H1 (cell line): ENCODE measurements around the gene PIAS1. TPM values are rescaled to one million over a fixed set of nuclear protein-coding genes. Genes with fewer than 3 reads are reported as not detected.

Experiments
- CTCF ChIA-PET: fragments of 300-600 bp; sonication (Branson Sonifier 250); formaldehyde crosslinking; loops from one replicate; lab custom pipeline; 2021; ENCODE audit not compliant: partially characterized antibody; lab: Charles Lee
- POLR2A ChIA-PET: fragments of 300-600 bp; sonication (Branson Sonifier 250); formaldehyde crosslinking; loops from one replicate; lab custom pipeline; 2021; ENCODE audit warnings: inconsistent platforms; ENCODE audit not compliant: partially characterized antibody; lab: Charles Lee
- DNase-seq, 2 experiments: peaks; one replicate each; pipeline versions ENCODE4 v3.0.0 to v3.0.0-alpha.2; 2010 to 2022; ENCODE audit warnings: low spot score in 2 of 2, low read depth in 1 of 2, mixed read lengths in 1 of 2
- FAIRE-seq: peaks from 2 replicates; lab custom pipeline; 2011; peaks lifted over from hg19 to GRCh38; lab: Jason Lieb, UNC
- H2AFZ ChIP-seq: 2 replicates; pipeline ENCODE4 v1.8.1; 2012; ENCODE audit warnings: low read length, inconsistent platforms
- H2AK5ac ChIP-seq: 2 replicates; pipeline ENCODE4 v1.6.1; 2013; ENCODE audit warnings: low read depth, low read length
- H2BK120ac ChIP-seq: replicated peaks from 2 replicates; pipeline ENCODE3; 2013; ENCODE audit warnings: low read depth, low read length, inconsistent platforms
- H2BK12ac ChIP-seq: 2 replicates; pipeline ENCODE4 v1.6.1; 2013; ENCODE audit warnings: low read depth, low read length
- H2BK15ac ChIP-seq: 2 replicates; pipeline ENCODE4 v1.6.1; 2013; ENCODE audit warnings: low read length
- H2BK20ac ChIP-seq: 2 replicates; pipeline ENCODE4 v1.6.1; 2013; ENCODE audit warnings: low read length
- H2BK5ac ChIP-seq: 2 replicates; pipeline ENCODE4 v1.6.1; 2013; ENCODE audit warnings: low read depth, low read length
- H3K14ac ChIP-seq: 2 replicates; pipeline ENCODE4 v1.6.1; 2013; ENCODE audit warnings: inconsistent platforms; ENCODE audit not compliant: insufficient read length
- H3K18ac ChIP-seq: 2 replicates; pipeline ENCODE4 v1.6.1; 2013; ENCODE audit warnings: low read length; ENCODE audit errors: extremely low read depth
- H3K23ac ChIP-seq: 2 replicates; pipeline ENCODE4 v1.6.1; 2013; ENCODE audit warnings: inconsistent platforms; ENCODE audit not compliant: insufficient read length
- H3K23me2 ChIP-seq: 2 replicates; pipeline ENCODE4 v1.6.1; 2013; ENCODE audit warnings: low read depth, low read length
- H3K27ac ChIP-seq: 2 replicates; pipeline ENCODE4 v1.6.1; 2011; ENCODE audit warnings: low read depth, low read length, inconsistent platforms
- H3K27me3 ChIP-seq, 4 experiments: replicated peaks in 1 of 4; 1 replicate in 1 of 4; 2 replicates in 3 of 4; pipeline versions ENCODE4 v1.6.1 to v1.8.1; 2011 to 2013; ENCODE audit warnings: low read length in 3 of 4, mild to moderate bottlenecking in 3 of 4, inconsistent platforms in 2 of 4, mixed read lengths in 2 of 4, moderate library complexity in 1 of 4; ENCODE audit not compliant: control insufficient read depth in 3 of 4, insufficient read depth in 3 of 4; ENCODE audit errors: extremely low read depth in 1 of 4
- H3K36me3 ChIP-seq, 4 experiments: 2 replicates each; pipeline versions ENCODE4 v1.6.1 to v1.8.1; 2011 to 2013; ENCODE audit warnings: mild to moderate bottlenecking in 4 of 4, low read length in 3 of 4, moderate library complexity in 2 of 4, control low read depth in 1 of 4, inconsistent platforms in 1 of 4; ENCODE audit not compliant: insufficient read depth in 4 of 4, control insufficient read depth in 2 of 4
- H3K4ac ChIP-seq: replicated peaks from 2 replicates; pipeline ENCODE3; 2013; ENCODE audit warnings: low read length, low read depth, mixed read lengths, inconsistent platforms; ENCODE audit not compliant: insufficient read length
- H3K4me1 ChIP-seq, 4 experiments: replicated peaks in 1 of 4; 1 replicate in 1 of 4; 2 replicates in 3 of 4; pipeline versions ENCODE4 v1.6.1 to v1.8.1; 2011 to 2013; ENCODE audit warnings: low read length in 3 of 4, inconsistent platforms in 2 of 4, mixed read lengths in 1 of 4; ENCODE audit not compliant: insufficient read depth in 4 of 4, control insufficient read depth in 3 of 4
- H3K4me2 ChIP-seq, 2 experiments: 2 replicates each; pipeline versions ENCODE4 v1.6.1 to v1.8.1; 2011 to 2013; ENCODE audit warnings: low read depth in 2 of 2, low read length in 2 of 2, control low read depth in 1 of 2, inconsistent platforms in 1 of 2, mild to moderate bottlenecking in 1 of 2; ENCODE audit not compliant: insufficient read depth in 1 of 2
- H3K4me3 ChIP-seq, 4 experiments: fragments of 200-600, 300-600 bp in 1 of 4; sonication (generic), shearing (Covaris generic), sonication (Bioruptor Twin) in 1 of 4; 2 replicates each; pipeline versions ENCODE4 v1.5.1 to v1.8.1; 2011 to 2016; ENCODE audit warnings: low read length in 4 of 4, low read depth in 3 of 4, control low read depth in 2 of 4, inconsistent platforms in 2 of 4, mild to moderate bottlenecking in 2 of 4, mixed read lengths in 1 of 4, moderate library complexity in 1 of 4; ENCODE audit not compliant: insufficient read depth in 2 of 4; ENCODE audit errors: extremely low read depth in 1 of 4
- H3K56ac ChIP-seq: replicated peaks from 2 replicates; pipeline ENCODE3; 2013; ENCODE audit warnings: low read depth, mild to moderate bottlenecking, mixed read lengths, low read length, inconsistent platforms; ENCODE audit not compliant: insufficient read length
- H3K79me1 ChIP-seq: 2 replicates; pipeline ENCODE4 v1.6.1; 2013; ENCODE audit warnings: low read depth, low read length, control low read depth
- H3K79me2 ChIP-seq, 2 experiments: 2 replicates each; pipeline versions ENCODE4 v1.6.1 to v1.8.1; 2012 to 2013; ENCODE audit warnings: low read length in 2 of 2, mild to moderate bottlenecking in 2 of 2, inconsistent platforms in 1 of 2; ENCODE audit not compliant: insufficient read depth in 2 of 2, control insufficient read depth in 1 of 2
- H3K9ac ChIP-seq, 4 experiments: replicated peaks in 1 of 4; 1 replicate in 1 of 4; 2 replicates in 3 of 4; pipeline versions ENCODE4 v1.6.1 to v1.8.1; 2011 to 2013; ENCODE audit warnings: low read depth in 3 of 4, low read length in 3 of 4, control low read depth in 2 of 4, mild to moderate bottlenecking in 2 of 4, moderate library complexity in 2 of 4, inconsistent platforms in 1 of 4; ENCODE audit errors: extremely low read depth in 1 of 4
- H3K9me3 ChIP-seq, 2 experiments: 2 replicates each; pipeline versions ENCODE4 v1.6.1 to v1.8.1; 2012 to 2013; ENCODE audit warnings: mild to moderate bottlenecking in 2 of 2, moderate library complexity in 2 of 2, control low read depth in 1 of 2, inconsistent platforms in 1 of 2, low read depth in 1 of 2, low read length in 1 of 2, mixed read lengths in 1 of 2; ENCODE audit not compliant: insufficient read depth in 2 of 2
- H4K20me1 ChIP-seq, 2 experiments: replicated peaks in 1 of 2; 2 replicates each; pipeline versions ENCODE3 to v1.8.1; 2011 to 2013; ENCODE audit warnings: inconsistent platforms in 2 of 2, low read length in 2 of 2, mild to moderate bottlenecking in 1 of 2; ENCODE audit not compliant: insufficient read depth in 2 of 2, control insufficient read depth in 1 of 2
- H4K5ac ChIP-seq: 2 replicates; pipeline ENCODE4 v1.6.1; 2013; ENCODE audit warnings: low read length, low read depth, mixed read lengths, inconsistent platforms; ENCODE audit not compliant: insufficient read length
- H4K8ac ChIP-seq: 2 replicates; pipeline ENCODE4 v1.8.0; 2013; ENCODE audit warnings: mild to moderate bottlenecking, moderate library complexity, low read length, inconsistent platforms; ENCODE audit not compliant: insufficient read depth; ENCODE audit errors: extremely low read depth
- H4K91ac ChIP-seq: replicated peaks from 2 replicates; pipeline ENCODE3; 2013; ENCODE audit warnings: low read length, mixed read lengths, inconsistent platforms; ENCODE audit not compliant: insufficient read length
- CEBPB ChIP-seq: IDR thresholded peaks from 2 replicates; pipeline ENCODE4 v1.6.1; 2012; ENCODE audit warnings: low read depth, low read length
- GABPA ChIP-seq: IDR thresholded peaks from 2 replicates; pipeline ENCODE4 v1.6.1; 2011; ENCODE audit warnings: mild to moderate bottlenecking, low read length, moderate library complexity, borderline replicate concordance; ENCODE audit not compliant: insufficient read depth
- PHF8 ChIP-seq: fragments of 200-600 bp; sonication (generic); conservative IDR thresholded peaks from 2 replicates; pipeline ENCODE4 v1.7.1; 2012; ENCODE audit warnings: low read depth, mild to moderate bottlenecking, inconsistent platforms, low read length, moderate library complexity
- RAD21 ChIP-seq, 2 experiments: IDR thresholded peaks in 1 of 2; conservative IDR thresholded peaks in 1 of 2; 2 replicates each; pipeline ENCODE4 v1.6.1; 2011; ENCODE audit warnings: low read depth in 2 of 2, low read length in 2 of 2, improper control_type of control experiment in 1 of 2, inconsistent platforms in 1 of 2, mild to moderate bottlenecking in 1 of 2, moderate library complexity in 1 of 2
- RFX5 ChIP-seq: IDR thresholded peaks from 2 replicates; pipeline ENCODE4 v1.6.1; 2011; ENCODE audit warnings: low read depth, low read length, improper control_type of control experiment, borderline replicate concordance
- SIN3A ChIP-seq, 2 experiments: IDR thresholded peaks in 1 of 2; conservative IDR thresholded peaks in 1 of 2; 2 replicates each; pipeline ENCODE4 v1.6.1; 2011 to 2012; ENCODE audit warnings: low read length in 2 of 2, improper control_type of control experiment in 1 of 2, low read depth in 1 of 2, mild to moderate bottlenecking in 1 of 2
- SIX5 ChIP-seq: IDR thresholded peaks from 2 replicates; pipeline ENCODE4 v1.6.1; 2011; ENCODE audit warnings: mild to moderate bottlenecking, low read depth, low read length
- SRF ChIP-seq: IDR thresholded peaks from 2 replicates; pipeline ENCODE4 v1.6.1; 2011; ENCODE audit warnings: mild to moderate bottlenecking, low read depth, low read length, moderate library complexity
- ZNF274 ChIP-seq: IDR thresholded peaks from 2 replicates; pipeline ENCODE4 v1.7.0; 2012; ENCODE audit warnings: low read length, borderline replicate concordance; ENCODE audit errors: extremely low read depth
- WGBS, 2 experiments: shearing (Covaris generic) in 1 of 2; methylation state at CpG; one replicate each; pipeline versions ENCODE4 v1.1.6 to v1.1.7; 2013 to 2015; ENCODE audit warnings: low lambda C conversion rate in 2 of 2, mixed read lengths in 2 of 2, inconsistent platforms in 1 of 2, low coverage in 1 of 2, missing lambda C conversion rate in 1 of 2; ENCODE audit not compliant: insufficient replicate concordance in 2 of 2, insufficient coverage in 1 of 2, insufficient read length in 1 of 2; ENCODE audit errors: extremely low coverage in 1 of 2, missing lambda C conversion rate in 1 of 2; 5-methylcytosine and 5-hydroxymethylcytosine counted together
- polyA plus RNA-seq, 7 experiments: library from polyadenylated mRNA; depleted of rRNA in 3 of 7; stranded (reverse) in 5 of 7; unstranded in 2 of 7; fragments of >200 nt in 5 of 7; fragments of 200-250 nt in 2 of 7; gene quantifications; 1 replicate in 5 of 7; 2 replicates in 1 of 7; 4 replicates in 1 of 7; pipeline versions ENCODE4 v1.2.1 to v1.2.3, GENCODE V29; 2011 to 2013; ENCODE audit warnings: missing spikeins in 2 of 7, mixed read lengths in 2 of 7
- total RNA-seq: library from RNA; stranded (reverse); fragmentation: NEBNext Ultra II Directional; extraction: Animal tissue kit (Norgen Biotek cat#: 25700); gene quantifications from 2 replicates; pipeline ENCODE4 v1.2.1, GENCODE V29; 2021
- TF ChIP-seq, protein P1 (sequence below), 3 experiments: IDR thresholded peaks; 1 replicate in 2 of 3; 2 replicates in 1 of 3; pipeline versions ENCODE4 v1.5.1 to v1.6.1; 2011; ENCODE audit warnings: low read length in 3 of 3, mild to moderate bottlenecking in 3 of 3, inconsistent platforms in 2 of 3, low read depth in 1 of 3, moderate library complexity in 1 of 3; ENCODE audit not compliant: insufficient read depth in 1 of 3; ENCODE audit errors: control extremely low read depth in 1 of 3

The PIAS1 gene
- total and polyA plus RNA-seq, 2 of the 8 experiments (the other 6 are each of a cell fraction or from before 2014, with no cell fraction given) = 30.8 to 34.5 TPM

DNA sequence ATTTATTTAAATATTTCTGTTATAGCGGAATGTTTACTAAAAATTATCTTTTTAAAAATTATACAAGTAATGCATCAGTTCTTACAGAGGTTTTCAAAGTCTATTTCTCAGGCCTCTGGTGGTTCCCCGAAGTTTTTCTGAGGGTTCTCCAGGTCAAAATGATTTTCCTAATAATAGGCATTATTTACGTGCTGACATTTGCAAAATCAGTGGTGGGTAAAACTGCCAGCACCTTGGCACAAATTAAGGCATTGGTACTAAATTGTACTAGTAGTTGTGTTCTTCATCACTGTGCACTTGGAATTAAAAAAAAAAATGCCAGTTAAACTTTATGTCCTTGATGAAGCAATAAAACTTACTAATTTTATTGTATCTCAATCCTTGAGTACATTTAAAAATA, 9.5 kb downstream of the PIAS1 start:
- peaks cover 3 to 7% of the 10 kb centered on the region in 2 experiments for H4K20me1 ChIP-seq
- DNase-seq (no peak), FAIRE-seq (no peak)
- H3K79me1 ChIP-seq = peaks cover 3% of the 10 kb centered on the region
- no peak overlapping the region for H3K4me3 ChIP-seq
- no peak overlapping the region for H2BK120ac ChIP-seq
- no peaks in the 10 kb centered on the region for H3K9me3 ChIP-seq
- peaks cover 0 to 5% (median 2%) of the 10 kb centered on the region in 4 experiments; a peak in 3 of 7 replicates for H3K4me1 ChIP-seq
- no peak overlapping the region for H3K4me2 ChIP-seq
- H4K8ac ChIP-seq = no peak overlapping the region
- H4K91ac ChIP-seq = no peak overlapping the region
- no peaks in the 10 kb centered on the region for H3K23me2 ChIP-seq
- H3K27ac ChIP-seq = no peak overlapping the region
- peaks cover 10 to 100% of the 10 kb centered on the region in 2 experiments; a peak in 3 of 4 replicates for H3K79me2 ChIP-seq
- no peak overlapping the region for H2BK15ac ChIP-seq
- no peak overlapping the region for H3K23ac ChIP-seq
- no peak overlapping the region for H2AFZ ChIP-seq
- H2BK12ac ChIP-seq = no peak overlapping the region
- POLR2A ChIA-PET = interaction anchor here (1.2 to 3.7 kb wide), 3 partner anchors 8 to 200 kb away, joined by 3 to 15 read pairs (median 5); partner anchors contain the start of gene PIAS1
- H2BK20ac ChIP-seq = no peak overlapping the region
- H3K18ac ChIP-seq = no peak overlapping the region
- no peak overlapping the region for H3K4ac ChIP-seq
- WGBS, 2 experiments = 89% methylated on average over 3 of the region's 3 CpGs; no CpG with 5 or more reads in 1 of the 2 experiments
- H3K9ac ChIP-seq = no peak overlapping the region
- CTCF ChIA-PET = interaction anchor here (0.7 kb wide), 1 partner anchor 92 kb away, joined by 3 read pairs; no protein-coding TSS in a partner anchor
- no peak overlapping the region for H2AK5ac ChIP-seq
- no peak overlapping the region for H2BK5ac ChIP-seq
- H3K36me3 ChIP-seq = peaks cover 0 to 3% (median 0%) of the 10 kb centered on the region in 4 experiments; a peak in 3 of 8 replicates
- no peaks in the 10 kb centered on the region for H3K27me3 ChIP-seq
- no peak overlapping the region for H3K56ac ChIP-seq
- H4K5ac ChIP-seq = no peak overlapping the region
- no peak overlapping the region for H3K14ac ChIP-seq
- no peak for TF ChIP-seq RAD21 (IDR thresholded peaks at IDR 0.05 in 1 of 2, conservative IDR thresholded peaks at IDR 0.05 in 1 of 2; ENCODE audit: low read depth in 2 of 2, low read length in 2 of 2)
- TF ChIP-seq PHF8 = no peak
- no peak for TF ChIP-seq ZNF274
- no peak for TF ChIP-seq SIN3A (conservative IDR thresholded peaks at IDR 0.05 in 1 of 2, IDR thresholded peaks at IDR 0.05 in 1 of 2; ENCODE audit: low read depth in 1 of 2, low read length in 2 of 2)
- no peak for TF ChIP-seq RFX5
- TF ChIP-seq, protein P1, sequence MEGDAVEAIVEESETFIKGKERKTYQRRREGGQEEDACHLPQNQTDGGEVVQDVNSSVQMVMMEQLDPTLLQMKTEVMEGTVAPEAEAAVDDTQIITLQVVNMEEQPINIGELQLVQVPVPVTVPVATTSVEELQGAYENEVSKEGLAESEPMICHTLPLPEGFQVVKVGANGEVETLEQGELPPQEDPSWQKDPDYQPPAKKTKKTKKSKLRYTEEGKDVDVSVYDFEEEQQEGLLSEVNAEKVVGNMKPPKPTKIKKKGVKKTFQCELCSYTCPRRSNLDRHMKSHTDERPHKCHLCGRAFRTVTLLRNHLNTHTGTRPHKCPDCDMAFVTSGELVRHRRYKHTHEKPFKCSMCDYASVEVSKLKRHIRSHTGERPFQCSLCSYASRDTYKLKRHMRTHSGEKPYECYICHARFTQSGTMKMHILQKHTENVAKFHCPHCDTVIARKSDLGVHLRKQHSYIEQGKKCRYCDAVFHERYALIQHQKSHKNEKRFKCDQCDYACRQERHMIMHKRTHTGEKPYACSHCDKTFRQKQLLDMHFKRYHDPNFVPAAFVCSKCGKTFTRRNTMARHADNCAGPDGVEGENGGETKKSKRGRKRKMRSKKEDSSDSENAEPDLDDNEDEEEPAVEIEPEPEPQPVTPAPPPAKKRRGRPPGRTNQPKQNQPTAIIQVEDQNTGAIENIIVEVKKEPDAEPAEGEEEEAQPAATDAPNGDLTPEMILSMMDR (IDR thresholded peaks at IDR 0.05; ENCODE audit: control extremely low read depth in 1 of 3, insufficient read depth in 1 of 3, low read depth in 1 of 3, low read length in 3 of 3) = no peak
- TF ChIP-seq SIX5 = no peak
- TF ChIP-seq SRF = no peak
- TF ChIP-seq CEBPB = no peak
- no peak for TF ChIP-seq GABPA
